Mesendoderm (in vitro differentiated cells): Measurements from ENCODE around the gene TUBG2.

ENCODE experiments used
- DNase-seq: peaks from one replicate; pipeline ENCODE4 v3.0.0; 2013
- H2AK5ac ChIP-seq: 2 replicates; pipeline ENCODE4 v1.6.1; 2013; ENCODE audit warnings: low read length, inconsistent platforms
- H2BK120ac ChIP-seq: 2 replicates; pipeline ENCODE4 v1.6.1; 2013; ENCODE audit warnings: low read depth, mild to moderate bottlenecking, low read length, moderate library complexity, mixed read lengths
- H2BK15ac ChIP-seq: replicated peaks from 2 replicates; pipeline ENCODE4 v1.6.1; 2013; ENCODE audit warnings: low read depth, mild to moderate bottlenecking, moderate library complexity
- H2BK5ac ChIP-seq: 2 replicates; pipeline ENCODE4 v1.6.1; 2013; ENCODE audit warnings: low read length, inconsistent platforms
- H3K18ac ChIP-seq: 2 replicates; pipeline ENCODE4 v1.6.1; 2013; ENCODE audit warnings: mild to moderate bottlenecking, low read length, mixed read lengths
- H3K23ac ChIP-seq: one replicate; pipeline ENCODE4 v1.6.1; 2013; ENCODE audit warnings: low read length
- H3K27ac ChIP-seq: 2 replicates; pipeline ENCODE4 v1.5.1; 2013; ENCODE audit warnings: low read depth, mild to moderate bottlenecking, inconsistent platforms, low read length, moderate library complexity
- H3K27me3 ChIP-seq: 2 replicates; pipeline ENCODE4 v1.6.1; 2013; ENCODE audit warnings: low read length, control low read depth, mild to moderate bottlenecking, inconsistent platforms; ENCODE audit not compliant: insufficient read depth, poor library complexity
- H3K36me3 ChIP-seq: 2 replicates; pipeline ENCODE4 v1.6.1; 2013; ENCODE audit warnings: low read length, inconsistent platforms; ENCODE audit not compliant: control insufficient read depth, insufficient read depth
- H3K4ac ChIP-seq: one replicate; pipeline ENCODE4 v1.6.1; 2013; ENCODE audit warnings: low read depth, mild to moderate bottlenecking, low read length, moderate library complexity
- H3K4me1 ChIP-seq: 2 replicates; pipeline ENCODE4 v1.6.1; 2013; ENCODE audit warnings: low read depth, low read length, inconsistent platforms; ENCODE audit not compliant: control insufficient read depth
- H3K4me2 ChIP-seq: 2 replicates; pipeline ENCODE4 v1.6.1; 2013; ENCODE audit warnings: low read length
- H3K4me3 ChIP-seq: 2 replicates; pipeline ENCODE4 v1.5.1; 2013; ENCODE audit warnings: mild to moderate bottlenecking, low read length
- H3K56ac ChIP-seq: one replicate; pipeline ENCODE4 v1.6.1; 2013; ENCODE audit warnings: low read length
- H3K79me1 ChIP-seq: 2 replicates; pipeline ENCODE4 v1.6.1; 2013; ENCODE audit warnings: low read length, inconsistent platforms
- H3K79me2 ChIP-seq: 2 replicates; pipeline ENCODE4 v1.6.1; 2013; ENCODE audit warnings: mild to moderate bottlenecking, low read length; ENCODE audit not compliant: control insufficient read depth, insufficient read depth
- H3K9ac ChIP-seq: 2 replicates; pipeline ENCODE4 v1.6.1; 2013; ENCODE audit warnings: low read length, inconsistent platforms
- H4K5ac ChIP-seq: one replicate; pipeline ENCODE4 v1.6.1; 2013; ENCODE audit warnings: low read length
- H4K8ac ChIP-seq: one replicate; pipeline ENCODE4 v1.6.1; 2013; ENCODE audit warnings: low read depth, mild to moderate bottlenecking, control low read depth, low read length, moderate library complexity
- WGBS: extraction: QIAGEN DNeasy Blood & Tissue Kit; methylation state at CpG from one replicate; pipeline ENCODE4 v1.1.7; 2013; ENCODE audit warnings: low lambda C conversion rate, missing lambda C conversion rate; ENCODE audit not compliant: insufficient coverage; ENCODE audit errors: extremely low coverage; 5-methylcytosine and 5-hydroxymethylcytosine counted together

TUBG2 gene

DNA sequence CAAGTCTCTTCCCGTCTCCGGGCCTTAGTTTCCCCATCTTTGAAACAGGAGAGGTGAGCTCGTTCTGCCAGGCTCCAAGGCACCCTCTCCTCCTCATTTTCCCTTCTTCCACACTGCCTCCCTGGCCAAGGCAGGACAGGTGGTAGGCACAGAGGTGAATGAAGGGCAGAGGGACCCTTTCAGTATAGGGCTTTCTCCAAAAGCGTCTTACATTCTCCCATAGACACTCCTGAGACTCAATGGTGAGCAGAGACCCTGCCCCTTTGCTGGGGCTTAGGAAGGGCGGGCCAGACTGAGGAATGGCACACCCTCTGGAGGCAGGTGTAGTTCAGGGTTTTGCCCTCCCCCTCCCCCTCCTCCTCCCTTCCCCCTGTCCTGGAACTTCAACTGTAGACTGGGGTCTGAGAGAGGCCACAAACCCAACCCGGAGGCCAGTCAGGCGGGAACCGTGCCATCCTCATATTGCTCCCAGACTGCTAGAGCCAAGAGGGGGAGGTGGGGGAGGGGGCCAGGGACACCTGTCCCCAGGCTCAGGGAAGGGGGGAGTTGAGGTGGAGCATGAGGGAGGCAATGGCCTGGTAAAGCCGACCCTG is 15.8 kb downstream of the TUBG2 start:
- H3K27me3 ChIP-seq: no peaks in the 10 kb centered on the region
- H3K4me3 ChIP-seq: no peak overlapping the region
- no CpG with 5 or more reads among the region's 9 CpGs for WGBS

DNA sequence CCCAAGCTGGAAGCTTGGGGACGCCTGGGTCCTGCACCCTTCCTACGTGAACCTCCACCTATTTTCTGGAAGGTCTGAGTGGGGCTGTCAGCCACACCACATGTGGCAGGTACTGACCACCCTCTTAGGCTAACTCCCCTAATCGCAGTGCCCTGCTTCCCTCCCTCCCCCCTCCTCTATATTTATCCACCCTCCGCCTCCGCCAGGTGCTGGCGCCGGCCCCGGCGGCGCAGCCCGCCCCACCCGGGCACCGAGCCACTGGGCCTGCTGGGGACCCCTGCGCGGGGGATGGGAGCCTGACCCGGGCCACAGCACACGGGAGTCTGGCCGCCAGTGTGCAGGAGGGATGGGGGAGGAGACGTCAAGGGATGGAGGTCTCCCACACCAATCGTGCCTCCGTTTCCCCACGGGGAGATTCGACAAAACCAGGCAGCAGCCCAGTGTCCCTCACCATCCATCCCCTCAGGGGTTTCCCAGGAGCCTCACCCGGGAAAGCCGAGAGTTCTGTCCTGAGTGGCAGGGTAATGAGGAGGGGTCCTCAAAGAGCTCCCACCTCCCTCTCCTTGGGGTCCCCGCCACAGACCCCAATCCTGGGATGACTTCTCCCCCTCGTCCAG is 16.4 kb downstream of the TUBG2 start:
- no peak overlapping the region for H2AK5ac ChIP-seq
- no peak overlapping the region for H2BK15ac ChIP-seq
- H4K8ac ChIP-seq: no peak overlapping the region
- H3K4me3 ChIP-seq: peak overlapping the region; percentile 54
- no peak overlapping the region for H2BK120ac ChIP-seq
- H3K18ac ChIP-seq: no peak overlapping the region
- H4K5ac ChIP-seq: no peak overlapping the region
- H3K23ac ChIP-seq: peak overlapping the region; percentile 75
- no peaks in the 10 kb centered on the region for H3K79me1 ChIP-seq
- H3K4ac ChIP-seq: peak overlapping the region; percentile 5
- H3K4me1 ChIP-seq: peaks cover 16% of the 10 kb centered on the region
- H3K56ac ChIP-seq: peak overlapping the region; percentile 89
- no peak overlapping the region for H3K27ac ChIP-seq
- peak overlapping the region; percentile 73 for H3K9ac ChIP-seq
- H3K79me2 ChIP-seq: no peaks in the 10 kb centered on the region
- DNase-seq: no peak
- no peaks in the 10 kb centered on the region for H3K36me3 ChIP-seq
- H3K4me2 ChIP-seq: peak overlapping the region; percentile 98
- no CpG with 5 or more reads among the region's 27 CpGs for WGBS
- H2BK5ac ChIP-seq: no peak overlapping the region
- no peaks in the 10 kb centered on the region for H3K27me3 ChIP-seq

More for the DNA sequence above, 15.8 kb downstream of the TUBG2 start:
- Histone ChIP-seq H3K27ac (no peak overlapping the region), H3K79me2 (no peaks in the 10 kb centered on the region), H3K4ac (no peak overlapping the region), H2BK15ac (no peak overlapping the region), H2AK5ac (no peak overlapping the region), H3K18ac (no peak overlapping the region), H3K36me3 (no peaks in the 10 kb centered on the region), H4K5ac (no peak overlapping the region), H2BK5ac (no peak overlapping the region), H3K56ac (peak overlapping the region; percentile 49), H4K8ac (no peak overlapping the region), H3K4me2 (peak overlapping the region; percentile 98), H2BK120ac (no peak overlapping the region), H3K4me1 (peaks cover 16% of the 10 kb centered on the region), H3K79me1 (no peaks in the 10 kb centered on the region), H3K23ac (peak overlapping the region; percentile 30), H3K9ac (peak overlapping the region; percentile 35)
- peak; percentile 86 for DNase-seq

DNA sequence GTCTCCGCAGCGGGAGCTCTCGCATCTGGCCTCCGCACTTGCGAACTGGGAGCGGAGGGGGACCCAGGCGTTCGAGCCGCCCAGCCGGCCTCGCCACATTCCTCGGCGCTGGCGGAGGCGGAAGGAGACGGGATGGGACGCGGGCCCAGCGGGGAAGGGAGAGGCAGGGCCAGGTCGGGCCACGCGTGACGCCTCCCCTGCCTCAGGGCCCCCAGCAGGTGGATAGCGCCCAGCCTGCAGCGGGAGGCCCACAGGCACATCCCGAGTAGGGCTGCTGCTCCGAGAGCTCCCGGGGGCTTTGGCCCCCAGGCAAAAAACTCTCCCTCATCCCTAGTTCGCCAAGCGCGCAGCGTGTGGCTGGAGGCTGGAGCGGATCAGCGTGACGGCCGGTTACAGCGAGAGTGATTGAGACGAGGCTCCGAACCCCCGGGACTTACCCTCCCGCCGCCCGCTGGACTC is 16.9 kb downstream of the TUBG2 start:
- peak; percentile 67 for DNase-seq
- Histone ChIP-seq H4K8ac (no peak overlapping the region), H3K27me3 (no peaks in the 10 kb centered on the region), H3K56ac (peak overlapping the region; percentile 89), H3K23ac (peak overlapping the region; percentile 80), H3K79me2 (no peaks in the 10 kb centered on the region), H3K4me1 (peaks cover 16% of the 10 kb centered on the region), H3K18ac (peak overlapping the region; percentile 20), H2BK5ac (no peak overlapping the region), H3K4me2 (peak overlapping the region; percentile 98), H3K36me3 (no peaks in the 10 kb centered on the region), H3K9ac (peak overlapping the region; percentile 73), H2BK15ac (no peak overlapping the region), H3K27ac (peak overlapping the region; percentile 41), H2BK120ac (no peak overlapping the region), H2AK5ac (no peak overlapping the region), H3K79me1 (no peaks in the 10 kb centered on the region), H4K5ac (no peak overlapping the region), H3K4ac (peak overlapping the region; percentile 5), H3K4me3 (peak overlapping the region; percentile 54)
- no CpG with 5 or more reads among the region's 43 CpGs for WGBS

DNA sequence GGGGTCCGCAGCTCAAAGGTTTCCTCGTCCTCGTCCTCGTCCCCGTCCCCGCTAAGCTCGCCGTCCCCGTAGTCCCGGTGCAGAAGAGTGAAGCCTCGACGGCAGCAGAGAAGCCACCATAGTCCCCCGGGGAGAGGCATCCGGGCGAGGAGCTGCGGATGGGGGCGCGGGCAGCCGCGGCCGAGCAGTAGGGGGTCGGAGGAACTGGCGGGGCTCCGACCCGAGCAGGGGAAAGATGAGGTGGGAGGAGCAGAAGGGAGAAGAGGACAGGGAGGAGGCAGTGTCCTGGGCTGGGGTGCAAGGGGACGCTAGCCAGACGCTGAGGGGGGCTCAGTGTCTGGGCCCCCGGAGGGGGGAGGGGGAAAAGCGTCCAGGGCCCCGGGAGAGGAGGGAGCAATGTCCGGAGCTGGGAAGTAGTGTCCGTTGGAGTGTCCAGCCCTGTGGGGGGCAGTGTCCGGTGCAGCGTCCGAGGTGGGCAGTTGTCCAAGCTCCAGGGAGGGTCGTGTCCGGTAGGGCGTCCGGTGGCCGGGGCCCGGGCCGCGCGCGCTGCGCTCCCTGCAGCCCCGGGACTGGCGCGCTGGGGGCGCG is 17.4 kb downstream of the TUBG2 start, which contains the start of gene PLEKHH3:
PLEKHH3 (minus strand) TSS at position 571 of the 588 bp plus-strand sequence; CDS start at position 140, 431 bp downstream.
- Histone ChIP-seq H3K23ac (peak within 1 kb of the TSS; percentile 80), H3K9ac (peak within 1 kb of the TSS; percentile 92), H2AK5ac (no peak within 1 kb of the TSS), H3K36me3 (no peaks in the 10 kb centered on the region), H3K4me1 (peaks cover 19% of the 10 kb centered on the region), H3K56ac (peak within 1 kb of the TSS; percentile 89), H4K8ac (no peak within 1 kb of the TSS), H3K4ac (peak within 1 kb of the TSS; percentile 5), H3K27me3 (no peaks in the 10 kb centered on the region), H3K4me3 (peak within 1 kb of the TSS; percentile 54), H3K4me2 (peak within 1 kb of the TSS; percentile 98), H3K27ac (peak within 1 kb of the TSS; percentile 97), H2BK15ac (no peak within 1 kb of the TSS), H2BK120ac (no peak within 1 kb of the TSS), H2BK5ac (peak within 1 kb of the TSS; percentile 36), H3K79me2 (no peaks in the 10 kb centered on the region), H3K79me1 (no peaks in the 10 kb centered on the region), H3K18ac (peak within 1 kb of the TSS; percentile 31), H4K5ac (no peak within 1 kb of the TSS)
- no CpG with 5 or more reads among the region's 51 CpGs for WGBS
- DNase-seq: no peak

DNA sequence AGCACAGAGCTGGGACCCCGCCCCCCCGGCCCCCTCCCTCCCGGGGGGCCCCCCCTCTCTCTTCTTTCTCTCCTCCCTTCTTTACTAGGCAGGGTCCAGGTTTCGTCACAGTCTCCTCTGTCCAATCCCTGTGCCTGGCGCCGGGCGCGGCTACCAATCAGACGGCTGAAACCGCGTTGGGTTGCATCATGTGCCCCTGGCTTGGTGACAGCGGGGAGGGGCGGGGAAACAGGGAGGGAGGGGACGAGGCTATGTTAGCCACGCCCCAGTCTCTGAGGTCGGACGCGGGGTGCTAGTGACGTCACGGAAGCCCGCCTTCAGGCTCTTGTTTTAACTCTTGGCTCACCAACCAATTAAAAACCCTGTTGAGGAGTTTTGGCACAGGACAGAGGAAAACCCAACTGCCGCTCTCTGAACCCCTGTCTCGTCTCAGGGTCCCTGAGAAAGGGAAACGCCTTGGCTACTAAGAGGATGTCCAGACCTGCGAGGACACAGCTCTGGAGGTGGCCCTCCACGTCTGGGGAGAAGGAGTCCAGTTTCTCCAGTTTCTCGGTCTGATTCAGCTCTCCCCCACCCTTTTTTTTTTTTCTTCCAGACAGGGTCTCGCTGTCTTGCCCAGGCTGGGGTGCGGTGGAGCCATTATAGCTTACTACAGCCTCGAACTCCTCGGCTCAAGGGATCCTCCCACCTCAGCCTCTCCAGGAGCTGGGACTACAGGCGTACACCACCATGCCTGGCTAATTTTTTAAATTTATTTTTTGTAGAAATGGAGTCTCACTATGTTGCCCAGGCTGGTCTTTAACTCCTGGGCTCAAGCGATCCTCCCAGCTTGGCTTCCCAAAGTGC is 18.2 kb downstream of the TUBG2 start:
- Histone ChIP-seq H3K9ac (peak overlapping the region; percentile 92), H3K4me1 (peaks cover 21% of the 10 kb centered on the region), H2BK120ac (no peak overlapping the region), H2BK5ac (no peak overlapping the region), H3K27me3 (no peaks in the 10 kb centered on the region), H3K18ac (peak overlapping the region; percentile 31), H2BK15ac (no peak overlapping the region), H3K4ac (no peak overlapping the region), H3K27ac (peak overlapping the region; percentile 97), H3K4me3 (no peak overlapping the region), H3K79me2 (no peaks in the 10 kb centered on the region), H3K23ac (no peak overlapping the region), H3K4me2 (peak overlapping the region; percentile 61), H4K8ac (no peak overlapping the region), H3K56ac (peak overlapping the region; percentile 89), H3K36me3 (no peaks in the 10 kb centered on the region), H4K5ac (no peak overlapping the region), H3K79me1 (no peaks in the 10 kb centered on the region), H2AK5ac (no peak overlapping the region)
- peak; percentile 100 for DNase-seq
- no CpG with 5 or more reads among the region's 33 CpGs for WGBS
